ENCODE measurements around the gene MRPL20.

- TF ChIP-seq CTCF (IDR thresholded peaks at IDR 0.05; ENCODE audit: low read depth, low read length, poor library complexity, severe bottlenecking) (no peak), EZH2phosphoT487 (IDR thresholded peaks at IDR 0.05; ENCODE audit: borderline replicate concordance, low read length) (no peak)
Measured at GRCh38 chr1:1387098-1388077, 19.7 kb downstream of the MRPL20 start.
